Right ventricle myocardium inferior (tissue), 1 donor: Measurements from ENCODE around the gene CBLN3. TPM values are rescaled to one million over a fixed set of nuclear protein-coding genes. Genes with fewer than 3 reads are reported as not detected.

Source experiments
- ATAC-seq: fragments of 200-7000 bp; cut with Tn5 transposase; one replicate; pipeline ENCODE4 v1.9.1; 2020; ENCODE audit warnings: mild to moderate bottlenecking, moderate library complexity
- DNase-seq: peaks from one replicate; pipeline ENCODE4 v3.0.0; 2021; ENCODE audit errors: missing footprints
- intact Hi-C: fragments of 100-400 bp; cut with DNase I; formaldehyde crosslinking; loops from one replicate; pipeline ENCODE4 v1.11.0; 2022
- total RNA-seq: library from RNA; stranded (reverse); fragmentation: NEBNext Ultra II Directional; extraction: Animal tissue kit (Norgen Biotek cat#: 25700); gene quantifications from one replicate; pipeline ENCODE4 v1.2.1, GENCODE V29; 2021
- donor health status: DM: no; HTN: yes; CAD: no; lungs with severe emphysema.

CBLN3 gene
- total RNA-seq, 1 donor from 2014 or later = 1.1 TPM

GRCh38 chr14:24440606-24441399 is 11.3 kb upstream of the CBLN3 start:
- intact Hi-C loops = no loop called here
- no peak for ATAC-seq
- no peak for DNase-seq

GRCh38 chr14:24439830-24440605 is 10.6 kb upstream of the CBLN3 start:
- intact Hi-C loops = loop anchor here (10.0 kb wide), 1 partner anchor 295 kb away; the partner anchor contains the start of genes EMC9, PSME2 and RNF31
- ATAC-seq = no peak
- no peak for DNase-seq

GRCh38 chr14:24439257-24439656 is 9.8 kb upstream of the CBLN3 start:
- DNase-seq = no peak
- ATAC-seq = no peak
- intact Hi-C loops = loop anchor here (10.0 kb wide), 1 partner anchor 294 kb away; the partner anchor contains the start of genes EMC9, PSME2 and RNF31

GRCh38 chr14:24438223-24439097 is 9.0 kb upstream of the CBLN3 start:
- no peak for DNase-seq
- intact Hi-C loops = loop anchor here (10.0 kb wide), 1 partner anchor 294 kb away; the partner anchor contains the start of genes EMC9, PSME2 and RNF31
- no peak for ATAC-seq

- no peak for DNase-seq
- no peak for ATAC-seq
- intact Hi-C loops = loop anchor here (2.0 to 10.0 kb wide), 2 partner anchors 195 to 293 kb away; partner anchors contain the start of genes EMC9, PSME2, RNF31 and TINF2
Measured at GRCh38 chr14:24437736-24438067, 8.2 kb upstream of the CBLN3 start.

GRCh38 chr14:24437020-24437735 is 7.7 kb upstream of the CBLN3 start:
- intact Hi-C loops = loop anchor here (2.0 to 10.0 kb wide), 2 partner anchors 194 to 292 kb away; partner anchors contain the start of genes EMC9, PSME2, RNF31 and TINF2
- DNase-seq (no peak), ATAC-seq (no peak)

- DNase-seq (no peak), ATAC-seq (peak; percentile 38)
- intact Hi-C loops = loop anchor here (1.0 to 10.0 kb wide), 4 partner anchors 103 to 292 kb away; partner anchors contain the start of genes EMC9, LTB4R, PSME2 and RNF31
Measured at GRCh38 chr14:24436355-24437019, 7.0 kb upstream of the CBLN3 start.

- ATAC-seq = no peak
- DNase-seq = no peak
- intact Hi-C loops = loop anchor here (1.0 to 10.0 kb wide), 4 partner anchors 103 to 291 kb away; partner anchors contain the start of genes EMC9, LTB4R, PSME2 and RNF31
Measured at GRCh38 chr14:24435998-24436354, 6.5 kb upstream of the CBLN3 start.

GRCh38 chr14:24435192-24435810 is 5.8 kb upstream of the CBLN3 start:
- DNase-seq = no peak
- intact Hi-C loops = loop anchor here (10.0 kb wide), 1 partner anchor 290 kb away; the partner anchor contains the start of genes EMC9, PSME2 and RNF31
- ATAC-seq = no peak

- ATAC-seq (no peak), DNase-seq (no peak)
- intact Hi-C loops = loop anchor here (10.0 kb wide), 1 partner anchor 290 kb away; the partner anchor contains the start of genes EMC9, PSME2 and RNF31
Measured at GRCh38 chr14:24434676-24435075, 5.2 kb upstream of the CBLN3 start.

GRCh38 chr14:24434036-24434435 is 4.6 kb upstream of the CBLN3 start:
- ATAC-seq (no peak), DNase-seq (no peak)
- intact Hi-C loops = loop anchor here (10.0 kb wide), 1 partner anchor 289 kb away; the partner anchor contains the start of genes EMC9, PSME2 and RNF31

- no peak for DNase-seq
- intact Hi-C loops = loop anchor here (10.0 kb wide), 1 partner anchor 288 kb away; the partner anchor contains the start of genes EMC9, PSME2 and RNF31
Measured at GRCh38 chr14:24432259-24433131, 3.0 kb upstream of the CBLN3 start.

GRCh38 chr14:24431569-24432258 is 2.2 kb upstream of the CBLN3 start:
- intact Hi-C loops = loop anchor here (1.0 to 10.0 kb wide), 4 partner anchors 29 to 287 kb away; partner anchors contain the start of genes ADCY4, EMC9, PSME2 and RNF31
- DNase-seq (peak; percentile 94), ATAC-seq (peak; percentile 63)

More at GRCh38 chr14:24432259-24433131, 3.0 kb upstream of the CBLN3 start:
- ATAC-seq = no peak

GRCh38 chr14:24430682-24431568 is 1.5 kb upstream of the CBLN3 start:
- ATAC-seq (peak; percentile 28), DNase-seq (no peak)
- intact Hi-C loops = loop anchor here (1.0 to 10.0 kb wide), 4 partner anchors 28 to 286 kb away; partner anchors contain the start of genes ADCY4, EMC9, PSME2 and RNF31
